ENCODE results near the gene OSBPL8.

GRCh38 chr12:76303989-76304460 lies 255.5 kb downstream of the OSBPL8 start:
- TF ChIP-seq, protein P1, sequence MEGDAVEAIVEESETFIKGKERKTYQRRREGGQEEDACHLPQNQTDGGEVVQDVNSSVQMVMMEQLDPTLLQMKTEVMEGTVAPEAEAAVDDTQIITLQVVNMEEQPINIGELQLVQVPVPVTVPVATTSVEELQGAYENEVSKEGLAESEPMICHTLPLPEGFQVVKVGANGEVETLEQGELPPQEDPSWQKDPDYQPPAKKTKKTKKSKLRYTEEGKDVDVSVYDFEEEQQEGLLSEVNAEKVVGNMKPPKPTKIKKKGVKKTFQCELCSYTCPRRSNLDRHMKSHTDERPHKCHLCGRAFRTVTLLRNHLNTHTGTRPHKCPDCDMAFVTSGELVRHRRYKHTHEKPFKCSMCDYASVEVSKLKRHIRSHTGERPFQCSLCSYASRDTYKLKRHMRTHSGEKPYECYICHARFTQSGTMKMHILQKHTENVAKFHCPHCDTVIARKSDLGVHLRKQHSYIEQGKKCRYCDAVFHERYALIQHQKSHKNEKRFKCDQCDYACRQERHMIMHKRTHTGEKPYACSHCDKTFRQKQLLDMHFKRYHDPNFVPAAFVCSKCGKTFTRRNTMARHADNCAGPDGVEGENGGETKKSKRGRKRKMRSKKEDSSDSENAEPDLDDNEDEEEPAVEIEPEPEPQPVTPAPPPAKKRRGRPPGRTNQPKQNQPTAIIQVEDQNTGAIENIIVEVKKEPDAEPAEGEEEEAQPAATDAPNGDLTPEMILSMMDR (IDR thresholded peaks at IDR 0.05; ENCODE audit: low read length): no peak
- no peak for TF ChIP-seq EZH2 (IDR thresholded peaks at IDR 0.05; ENCODE audit: borderline replicate concordance, low read length)
